Left ventricle myocardium inferior (tissue), 1 donor: Measurements from ENCODE around the gene MCC. TPM values are rescaled to one million over a fixed set of nuclear protein-coding genes. Genes with fewer than 3 reads are reported as not detected.

Experiments used
- DNase-seq: peaks from one replicate; pipeline ENCODE4 v3.0.0-alpha.2; 2020
- H3K27ac ChIP-seq: fragments of 200-600 bp; replicated peaks from 2 replicates; pipeline ENCODE4 v1.8.0; 2021
- H3K27me3 ChIP-seq: fragments of 200-600 bp; 2 replicates; pipeline ENCODE4 v1.8.0; 2021; ENCODE audit warnings: low read depth
- H3K36me3 ChIP-seq: fragments of 200-600 bp; 2 replicates; pipeline ENCODE4 v1.8.0; 2021
- H3K4me1 ChIP-seq: fragments of 200-600 bp; 2 replicates; pipeline ENCODE4 v1.8.0; 2021
- H3K4me3 ChIP-seq: fragments of 200-600 bp; 2 replicates; pipeline ENCODE4 v1.8.0; 2021; ENCODE audit warnings: mild to moderate bottlenecking, moderate library complexity
- H3K9me3 ChIP-seq: fragments of 200-600 bp; replicated peaks from 2 replicates; pipeline ENCODE4 v1.8.0; 2021
- intact Hi-C: fragments of 100-400 bp; cut with micrococcal nuclease; formaldehyde crosslinking; loops from one replicate; pipeline ENCODE4 v1.11.0; 2022
- total RNA-seq: library from RNA; stranded (reverse); fragmentation: NEBNext Ultra II Directional; extraction: Animal tissue kit (Norgen Biotek cat#: 25700); gene quantifications from one replicate; pipeline ENCODE4 v1.2.1, GENCODE V29; 2021
- TF ChIP-seq, protein P1 (sequence below): fragments of 200-600 bp; IDR thresholded peaks from 2 replicates; pipeline ENCODE4 v1.8.0; 2021; ENCODE audit warnings: antibody characterized with exemption, mild to moderate bottlenecking, borderline replicate concordance
- donor health status: DM: no; HTN: yes; CAD: no; lungs with severe emphysema.

MCC gene
- total RNA-seq, 1 donor from 2014 or later = 31.6 TPM

DNA sequence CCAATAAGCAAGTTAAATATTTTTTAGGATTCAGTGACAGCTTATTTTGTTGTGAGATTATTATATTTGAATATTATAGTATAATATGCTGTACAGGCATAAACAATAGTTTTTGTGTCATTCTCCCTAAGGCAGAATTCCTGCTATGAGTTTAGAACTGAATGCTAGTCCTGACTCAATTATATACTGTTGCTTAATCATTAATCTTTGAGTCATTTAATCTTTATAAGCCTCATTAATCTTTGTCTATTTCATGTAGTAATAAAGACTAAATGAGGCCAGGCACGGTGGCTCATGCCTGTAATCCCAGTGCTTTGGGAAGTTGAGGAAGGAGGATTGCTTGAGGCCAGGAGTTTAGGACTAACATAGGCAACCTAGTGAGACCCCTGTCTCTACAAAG lies 515.2 kb downstream of the MCC start:
- DNase-seq = no peak
- H3K4me3 ChIP-seq = no peak overlapping the region
- H3K36me3 ChIP-seq = no peaks in the 10 kb centered on the region
- TF ChIP-seq, protein P1, sequence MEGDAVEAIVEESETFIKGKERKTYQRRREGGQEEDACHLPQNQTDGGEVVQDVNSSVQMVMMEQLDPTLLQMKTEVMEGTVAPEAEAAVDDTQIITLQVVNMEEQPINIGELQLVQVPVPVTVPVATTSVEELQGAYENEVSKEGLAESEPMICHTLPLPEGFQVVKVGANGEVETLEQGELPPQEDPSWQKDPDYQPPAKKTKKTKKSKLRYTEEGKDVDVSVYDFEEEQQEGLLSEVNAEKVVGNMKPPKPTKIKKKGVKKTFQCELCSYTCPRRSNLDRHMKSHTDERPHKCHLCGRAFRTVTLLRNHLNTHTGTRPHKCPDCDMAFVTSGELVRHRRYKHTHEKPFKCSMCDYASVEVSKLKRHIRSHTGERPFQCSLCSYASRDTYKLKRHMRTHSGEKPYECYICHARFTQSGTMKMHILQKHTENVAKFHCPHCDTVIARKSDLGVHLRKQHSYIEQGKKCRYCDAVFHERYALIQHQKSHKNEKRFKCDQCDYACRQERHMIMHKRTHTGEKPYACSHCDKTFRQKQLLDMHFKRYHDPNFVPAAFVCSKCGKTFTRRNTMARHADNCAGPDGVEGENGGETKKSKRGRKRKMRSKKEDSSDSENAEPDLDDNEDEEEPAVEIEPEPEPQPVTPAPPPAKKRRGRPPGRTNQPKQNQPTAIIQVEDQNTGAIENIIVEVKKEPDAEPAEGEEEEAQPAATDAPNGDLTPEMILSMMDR = no peak
- H3K27me3 ChIP-seq = no peaks in the 10 kb centered on the region
- H3K27ac ChIP-seq = no peak overlapping the region
- no peaks in the 10 kb centered on the region for H3K9me3 ChIP-seq
- H3K4me1 ChIP-seq = peaks cover 22% of the 10 kb centered on the region
- intact Hi-C loops = loop anchor here (10.0 kb wide), 1 partner anchor 108 kb away; the partner anchor contains the start of gene SRP19

Other genes starting within 250 kb of the MCC start
- not detected for gene TSSK1B, start 53.5 kb downstream of the MCC start, total RNA-seq
- gene YTHDC2, start 25.2 kb upstream of the MCC start, total RNA-seq = 13.6 TPM